D721Med (cell line): ENCODE data around the gene BEND7.

Experiments
- DNase-seq: peaks from one replicate; pipeline ENCODE4 v3.0.0; 2011; ENCODE audit warnings: low spot score; ENCODE audit not compliant: insufficient read length
- FAIRE-seq: peaks from 2 replicates; lab custom pipeline; 2011; peaks lifted over from hg19 to GRCh38; lab: Jason Lieb, UNC
- TF ChIP-seq, protein P1 (sequence below): IDR thresholded peaks from 2 replicates; pipeline ENCODE4 v1.5.1; 2012; ENCODE audit warnings: mild to moderate bottlenecking, control low read depth; ENCODE audit not compliant: insufficient read depth; ENCODE audit errors: missing control alignments

Gene BEND7

DNA sequence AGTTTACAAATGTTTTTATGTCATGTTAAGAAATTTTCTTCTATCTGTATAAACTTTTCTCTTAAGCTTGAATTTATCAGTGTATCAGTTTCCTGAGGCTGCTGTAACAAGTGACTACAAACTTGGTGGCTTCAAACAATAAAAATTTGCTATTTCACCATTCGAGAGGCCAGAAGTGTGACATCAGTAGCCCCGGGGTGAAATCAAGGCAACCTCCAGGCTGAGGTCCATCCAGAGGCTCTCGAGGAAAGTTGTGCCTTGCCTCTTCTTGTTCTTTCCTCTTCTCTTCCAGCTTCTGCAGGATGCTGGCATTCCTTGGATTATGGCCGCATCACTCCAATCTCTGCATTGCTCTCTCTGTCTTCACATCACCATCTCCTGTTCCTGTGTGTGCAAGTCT lies 6.5 kb upstream of the BEND7 start:
- DNase-seq (no peak), FAIRE-seq (no peak)
- TF ChIP-seq, protein P1, sequence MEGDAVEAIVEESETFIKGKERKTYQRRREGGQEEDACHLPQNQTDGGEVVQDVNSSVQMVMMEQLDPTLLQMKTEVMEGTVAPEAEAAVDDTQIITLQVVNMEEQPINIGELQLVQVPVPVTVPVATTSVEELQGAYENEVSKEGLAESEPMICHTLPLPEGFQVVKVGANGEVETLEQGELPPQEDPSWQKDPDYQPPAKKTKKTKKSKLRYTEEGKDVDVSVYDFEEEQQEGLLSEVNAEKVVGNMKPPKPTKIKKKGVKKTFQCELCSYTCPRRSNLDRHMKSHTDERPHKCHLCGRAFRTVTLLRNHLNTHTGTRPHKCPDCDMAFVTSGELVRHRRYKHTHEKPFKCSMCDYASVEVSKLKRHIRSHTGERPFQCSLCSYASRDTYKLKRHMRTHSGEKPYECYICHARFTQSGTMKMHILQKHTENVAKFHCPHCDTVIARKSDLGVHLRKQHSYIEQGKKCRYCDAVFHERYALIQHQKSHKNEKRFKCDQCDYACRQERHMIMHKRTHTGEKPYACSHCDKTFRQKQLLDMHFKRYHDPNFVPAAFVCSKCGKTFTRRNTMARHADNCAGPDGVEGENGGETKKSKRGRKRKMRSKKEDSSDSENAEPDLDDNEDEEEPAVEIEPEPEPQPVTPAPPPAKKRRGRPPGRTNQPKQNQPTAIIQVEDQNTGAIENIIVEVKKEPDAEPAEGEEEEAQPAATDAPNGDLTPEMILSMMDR: no peak

DNA sequence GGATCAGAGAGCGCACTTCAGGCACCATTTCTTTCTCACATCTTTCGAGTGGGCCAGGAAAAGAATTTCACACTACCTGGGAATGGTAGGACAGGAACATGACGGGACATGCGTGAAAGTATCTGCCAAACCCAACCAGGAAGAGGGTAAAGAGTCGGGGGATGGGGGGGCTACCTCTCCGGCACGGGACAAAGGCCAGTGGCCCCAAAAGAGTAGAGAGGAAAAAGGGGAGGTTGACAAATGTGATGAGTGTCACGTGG lies 830 bp upstream of the BEND7 start:
- no peak for DNase-seq
- TF ChIP-seq, protein P1: no peak
- no peak for FAIRE-seq

DNA sequence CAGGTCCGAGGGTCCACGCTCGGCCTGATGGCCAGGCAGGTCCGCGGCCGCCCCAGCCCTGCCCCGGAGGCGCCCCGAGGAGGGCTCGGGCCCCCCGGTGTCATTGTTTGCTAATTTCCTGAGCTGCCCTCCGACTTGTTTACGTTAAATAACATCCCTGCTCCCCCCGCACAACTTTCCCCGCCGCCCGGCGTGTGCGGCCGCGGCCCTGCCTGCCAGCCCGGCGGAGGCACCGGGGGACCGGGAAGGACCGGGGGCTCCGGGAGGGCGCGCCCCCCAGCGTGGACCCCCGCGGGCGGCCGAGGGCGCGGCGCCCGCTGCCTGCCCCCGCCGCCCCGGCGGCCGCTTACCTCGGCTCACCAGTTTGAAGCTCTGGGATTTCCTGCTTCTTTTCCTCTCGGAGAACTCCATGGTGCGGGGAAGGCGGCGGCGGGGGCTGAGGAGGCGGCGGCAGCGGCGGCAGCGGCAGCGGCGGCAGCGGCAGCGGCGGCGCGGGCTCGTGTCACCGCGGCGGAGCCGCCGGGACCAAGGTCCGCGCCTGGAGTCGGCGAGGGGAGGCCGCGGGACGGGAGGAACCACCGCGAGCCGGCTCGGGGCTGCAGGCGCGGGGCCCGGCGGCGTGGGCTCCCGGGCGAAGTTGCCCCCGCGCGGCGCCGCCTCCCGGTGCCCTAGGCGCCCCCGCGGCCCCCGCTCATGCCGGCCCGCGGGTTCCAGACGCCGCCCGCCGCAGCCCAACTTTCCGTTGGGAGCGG lies 515 bp downstream of the BEND7 start:
- DNase-seq (no peak), FAIRE-seq (no peak)
- TF ChIP-seq, protein P1: no peak

DNA sequence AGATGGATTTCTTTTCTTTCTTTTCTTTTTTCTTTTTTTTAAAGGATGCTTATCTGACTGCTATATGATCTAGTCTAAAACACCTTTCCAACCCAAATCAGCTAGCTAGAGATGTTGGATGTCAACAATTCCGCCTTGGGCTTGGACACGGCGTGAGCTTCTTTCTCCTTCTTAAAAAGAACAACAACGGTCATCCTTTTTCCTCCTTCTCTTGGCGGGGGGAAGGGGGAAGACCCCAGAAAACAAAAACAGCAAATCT lies 1.0 kb downstream of the BEND7 start:
- DNase-seq (no peak), FAIRE-seq (no peak)
- TF ChIP-seq, protein P1: no peak

DNA sequence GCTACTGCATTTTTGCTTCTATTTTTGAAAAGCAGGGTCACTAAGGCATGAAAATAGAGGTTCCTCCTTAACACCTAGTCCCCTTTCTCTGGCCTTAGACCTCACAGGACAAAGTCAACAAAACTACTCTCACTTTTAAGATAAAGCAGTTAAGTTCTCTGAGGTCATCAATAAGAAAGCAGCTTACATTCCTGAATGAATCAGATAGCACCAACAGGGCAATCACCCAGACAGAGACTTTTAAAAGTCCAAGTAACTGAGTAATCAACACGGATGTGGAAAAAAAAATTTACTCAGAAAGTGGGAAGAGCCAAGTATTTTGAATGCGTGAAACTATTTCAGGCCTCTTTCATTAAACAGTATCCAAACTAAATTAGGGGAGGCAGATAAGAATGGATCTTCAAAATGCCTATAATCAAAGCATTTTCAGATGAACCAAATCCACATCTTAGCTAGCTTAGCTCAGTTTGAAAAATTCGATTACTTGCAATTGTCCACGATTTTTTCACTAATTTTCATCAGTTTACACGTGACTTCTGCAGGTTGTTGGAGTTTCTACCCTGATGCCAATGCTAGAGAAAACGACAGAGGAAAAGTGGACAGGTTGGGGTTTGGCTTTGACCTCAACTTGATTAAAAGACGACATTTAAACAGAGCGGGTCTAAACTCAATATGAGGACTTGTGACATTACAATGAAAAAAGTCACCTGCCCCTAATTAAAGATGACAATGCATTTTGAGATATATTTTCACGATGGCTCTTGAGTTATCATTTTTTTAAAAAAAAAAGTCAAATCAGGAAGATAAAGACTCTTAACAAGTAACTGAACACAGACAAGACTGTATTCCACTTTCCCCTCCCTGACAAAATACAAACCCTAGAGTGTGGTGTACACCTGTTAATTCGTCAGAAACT lies 1.6 kb downstream of the BEND7 start:
- DNase-seq (no peak), FAIRE-seq (no peak)
- TF ChIP-seq, protein P1: no peak

DNA sequence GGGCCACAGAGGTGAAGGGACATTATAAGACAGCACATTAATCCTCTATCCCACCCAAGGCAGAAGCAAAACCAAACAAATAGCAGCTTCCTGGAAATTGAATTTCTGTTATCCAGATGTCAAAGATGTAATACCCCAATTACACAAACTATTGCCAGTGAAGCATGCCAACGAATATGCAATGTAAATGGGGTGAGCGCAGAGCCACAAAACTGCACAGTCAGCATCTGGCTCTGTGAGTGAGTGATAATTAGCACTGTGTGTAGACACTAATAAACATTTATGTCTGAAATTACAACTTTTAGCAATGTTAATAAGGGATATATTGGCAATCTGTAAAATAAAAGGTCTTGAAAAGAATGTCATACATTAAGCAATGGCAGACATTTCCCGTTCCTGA lies 3.2 kb downstream of the BEND7 start:
- TF ChIP-seq, protein P1: no peak
- DNase-seq (no peak), FAIRE-seq (no peak)

DNA sequence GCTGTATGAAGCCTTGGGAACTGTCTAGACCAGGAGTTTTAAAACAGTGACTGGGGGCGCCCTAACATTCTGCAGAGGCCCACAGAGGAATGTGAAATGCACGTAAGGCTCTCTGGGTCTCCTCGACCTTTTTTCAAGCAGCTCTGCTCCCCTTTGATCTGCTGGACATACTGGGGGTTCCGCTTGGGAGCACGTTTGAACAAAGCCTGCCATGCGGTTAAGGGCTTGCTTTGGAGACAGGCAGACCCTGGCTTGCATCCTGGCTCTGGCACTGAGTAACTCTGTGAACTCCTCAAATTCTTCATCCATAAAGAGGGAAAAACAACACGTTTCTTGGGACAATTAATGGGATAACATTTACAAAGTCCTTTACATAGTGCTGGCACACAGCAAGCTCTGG lies 7.8 kb downstream of the BEND7 start:
- TF ChIP-seq, protein P1: no peak
- FAIRE-seq: no peak
- DNase-seq: no peak
